Stimulated activated CD4-positive, alpha-beta T cell treated with anti-CD3 and anti-CD28 coated beads, Interleukin-4, amount 100 ng/mL, for 4 hours (primary cell): ENCODE data around the gene KRT33A.
"Not testable (repeated sequence)": the region's sequence is repeated elsewhere in the genome, so short reads cannot be mapped to it uniquely, and the experiment has no call there.

Experiments used
- DNase-seq, 2 experiments: peaks; one replicate each; pipeline ENCODE4 v3.0.0-alpha.2; 2020

Gene KRT33A

DNA sequence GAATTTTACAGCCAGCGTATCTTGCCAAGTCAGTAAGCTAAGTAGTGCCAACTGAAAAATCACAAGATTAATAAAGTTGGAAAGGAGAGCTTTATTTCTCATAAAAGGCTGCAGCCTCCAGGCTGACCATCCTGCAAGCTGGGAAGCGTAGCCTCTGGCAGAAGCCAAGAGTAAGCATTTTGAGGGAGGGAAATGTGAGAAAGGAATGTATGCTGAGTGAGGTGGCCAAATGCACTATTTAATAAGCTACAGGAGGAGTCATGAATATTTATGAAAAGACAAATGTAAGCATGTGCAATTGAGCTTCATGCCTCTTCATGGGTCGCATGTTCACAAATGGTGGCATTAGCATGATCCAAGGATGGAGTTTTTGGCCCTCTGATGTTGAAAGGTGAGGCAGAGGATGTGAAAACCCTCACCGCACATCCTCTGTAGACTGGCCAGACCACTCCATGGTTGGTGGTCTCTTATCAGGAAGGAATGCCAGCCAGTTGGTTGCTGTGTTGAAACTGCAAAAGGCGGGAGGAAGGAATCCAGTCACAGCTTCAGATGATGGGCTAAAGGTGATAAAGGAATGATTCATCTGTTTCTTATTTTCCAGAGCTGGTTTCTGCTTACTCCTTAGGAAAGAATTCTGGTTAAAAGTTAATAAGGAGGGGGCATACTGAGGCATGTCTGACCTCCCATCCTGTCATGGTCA lies 9.8 kb upstream of the KRT33A start:
- DNase-seq, result no peak

DNA sequence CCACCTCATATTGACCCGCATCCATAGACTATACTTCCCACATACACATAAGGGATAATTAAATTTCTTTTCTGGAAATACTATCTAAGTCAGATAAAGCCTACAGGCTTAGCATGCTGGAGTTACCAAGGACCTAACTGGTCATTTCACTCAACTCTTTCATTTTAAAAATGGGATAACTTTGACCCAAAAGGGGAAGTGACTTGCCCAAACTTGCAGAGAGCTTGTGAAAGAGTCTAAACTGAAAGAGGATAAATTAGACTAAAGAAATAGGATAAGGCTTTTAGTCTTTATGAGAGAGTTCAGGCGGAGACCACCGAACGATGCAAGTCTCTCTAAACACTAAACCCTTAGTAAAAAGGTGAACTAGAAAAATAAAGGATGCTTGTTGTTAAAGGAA lies 3.9 kb upstream of the KRT33A start:
- DNase-seq, result no peak

DNA sequence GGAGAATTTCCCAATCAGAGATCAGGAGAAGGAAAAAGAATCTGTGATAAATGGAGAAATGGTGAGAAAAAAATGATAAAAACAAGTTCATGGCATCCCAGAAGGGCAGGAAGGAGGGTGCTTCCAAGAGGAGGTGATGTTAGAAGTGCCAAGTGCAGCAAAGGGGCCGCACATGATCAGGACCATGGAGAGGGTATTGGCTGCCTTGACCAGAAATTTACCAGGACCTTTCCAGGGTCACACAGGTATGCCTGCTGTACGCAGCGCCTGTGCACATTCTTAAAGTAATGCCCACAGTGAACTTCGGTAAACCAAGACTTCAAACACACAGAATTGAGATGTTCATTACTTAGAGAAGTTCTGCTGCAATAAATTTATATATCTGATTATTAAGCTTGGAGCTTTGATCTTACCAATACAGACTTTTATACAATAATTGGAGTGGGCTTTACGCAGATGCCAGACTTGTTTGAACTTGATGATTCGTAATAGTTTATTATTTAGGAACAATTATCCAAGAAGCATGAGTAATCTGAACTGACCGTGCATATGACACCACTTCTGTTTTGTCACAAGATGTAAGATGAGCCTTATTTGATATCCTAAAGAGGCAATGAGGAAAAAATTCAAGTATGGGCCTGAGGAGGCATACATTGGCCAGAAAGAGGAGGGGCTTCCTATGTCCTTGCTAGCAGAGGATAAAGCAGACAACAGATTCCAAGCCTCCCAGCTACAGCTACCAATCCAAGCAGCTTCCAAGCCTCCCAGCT lies 2.2 kb upstream of the KRT33A start:
- no peak for DNase-seq

DNA sequence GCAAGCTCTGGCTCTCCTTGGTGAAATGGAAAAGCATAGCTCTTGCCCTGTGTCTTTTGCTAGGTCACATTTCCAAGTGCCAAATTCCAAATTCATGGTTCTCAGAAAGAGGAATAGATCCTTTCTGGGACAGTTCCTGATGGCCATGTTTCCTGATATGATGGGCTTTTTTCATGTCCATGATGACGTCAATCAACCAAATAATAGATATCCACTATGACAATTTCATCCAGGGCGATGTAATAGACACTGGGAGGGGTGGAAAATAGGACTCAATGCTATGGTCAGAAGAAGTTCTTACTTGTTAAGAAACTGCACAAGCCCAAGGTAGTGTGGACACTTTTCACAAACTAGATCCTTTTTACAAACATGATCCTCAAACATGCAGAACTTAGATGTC lies 549 bp upstream of the KRT33A start:
- DNase-seq, result no peak

DNA sequence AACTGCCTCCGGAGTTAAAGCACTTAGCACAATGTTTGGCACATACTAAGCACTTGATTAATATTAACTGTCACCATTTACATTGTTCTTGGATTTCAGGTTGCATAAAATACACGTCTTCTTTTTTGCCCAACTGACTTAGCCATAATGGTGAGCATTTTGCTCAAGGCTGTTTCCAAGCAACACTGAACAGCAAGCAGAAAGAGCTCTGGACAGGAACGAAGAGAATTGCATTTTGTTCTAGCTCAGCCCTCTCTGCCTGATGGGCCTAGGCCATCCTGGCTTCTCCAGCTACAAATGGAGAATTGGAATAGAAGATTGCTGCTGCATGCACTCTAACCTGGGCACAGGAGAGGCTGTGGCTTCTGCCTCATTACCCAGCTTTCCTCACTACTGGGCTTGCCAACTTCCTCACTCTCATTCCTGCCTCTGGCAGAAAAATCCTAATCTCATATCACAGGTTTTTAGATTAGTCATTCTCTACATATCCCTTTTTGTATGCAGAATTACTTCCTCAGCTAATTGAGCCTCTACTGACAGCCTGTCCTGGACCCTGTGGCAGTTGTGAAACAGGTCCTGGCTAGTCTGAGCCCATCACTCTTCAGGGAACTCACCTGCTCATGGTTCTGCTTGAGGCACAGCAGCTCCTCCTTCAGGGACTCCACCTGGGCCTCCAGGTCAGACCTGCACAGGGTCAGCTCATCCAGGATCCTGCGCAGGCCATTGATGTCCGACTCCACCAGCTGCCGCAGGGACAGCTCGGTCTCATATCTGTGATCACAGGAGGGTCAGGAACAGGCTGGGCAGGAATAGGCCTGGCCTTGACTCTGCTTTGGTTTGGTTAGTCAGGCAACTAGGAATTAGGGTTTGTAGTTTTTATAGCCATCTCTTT lies 2.5 kb downstream of the KRT33A start:
- no peak for DNase-seq

DNA sequence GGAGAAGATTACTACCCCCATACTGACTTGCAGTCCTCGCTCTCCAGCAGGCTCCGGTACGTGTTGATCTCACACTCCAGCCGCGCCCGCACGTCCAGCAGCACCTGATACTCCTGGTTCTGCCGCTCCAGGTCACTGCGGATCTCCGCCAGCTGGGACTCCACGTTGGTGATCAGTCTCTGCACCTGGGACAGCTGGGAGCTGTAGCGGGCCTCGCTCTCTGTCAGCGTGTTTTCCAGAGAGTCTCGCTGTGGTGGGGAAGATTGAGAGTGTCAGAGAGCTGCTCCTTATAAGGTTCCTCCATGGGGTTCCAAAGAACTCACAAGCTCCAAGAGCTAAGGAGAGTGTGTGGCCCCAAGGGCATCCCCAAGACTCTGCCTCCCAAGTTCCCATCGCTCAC lies 4.2 kb downstream of the KRT33A start:
- not testable (repeated sequence) for DNase-seq

DNA sequence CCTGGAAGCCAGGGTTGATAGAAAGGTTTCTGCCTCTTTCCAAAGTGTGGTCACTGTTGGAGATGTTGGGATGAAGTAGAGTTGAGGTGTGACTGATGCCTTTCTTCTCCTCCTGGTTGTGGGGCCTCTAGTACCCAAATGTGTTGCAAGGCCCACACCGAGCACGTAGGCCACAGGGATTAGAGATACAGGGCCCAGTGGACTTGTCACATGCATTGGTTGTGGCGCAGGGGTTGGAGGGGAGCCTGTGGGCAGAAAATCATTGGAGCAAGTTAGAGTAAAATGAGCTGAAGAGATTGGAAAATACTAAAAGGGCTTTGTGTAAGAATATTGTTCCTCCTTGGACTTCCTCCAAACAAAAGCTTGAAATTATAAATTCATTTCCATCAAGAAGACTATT lies 4.6 kb downstream of the KRT33A start:
- DNase-seq, result no peak

DNA sequence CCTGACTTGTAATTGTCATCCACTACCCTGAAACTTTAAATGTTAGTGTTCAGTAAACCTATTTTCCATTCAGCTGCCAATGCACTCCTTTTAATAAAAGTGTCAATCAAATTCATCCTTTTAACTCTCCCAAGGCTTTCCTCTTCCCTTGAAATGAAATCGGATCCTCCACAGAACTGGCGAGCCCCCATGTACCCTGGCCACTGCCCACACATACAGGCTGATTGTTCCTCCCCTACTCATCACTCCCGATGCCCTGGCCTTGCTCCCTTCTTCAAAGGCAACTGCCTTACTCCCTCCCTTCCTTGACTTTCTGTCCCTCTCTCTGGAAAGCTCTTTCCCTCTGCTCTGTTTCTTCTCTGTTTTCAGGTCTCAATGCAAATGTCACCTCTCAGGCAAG lies 7.6 kb downstream of the KRT33A start:
- DNase-seq, result no peak

DNA sequence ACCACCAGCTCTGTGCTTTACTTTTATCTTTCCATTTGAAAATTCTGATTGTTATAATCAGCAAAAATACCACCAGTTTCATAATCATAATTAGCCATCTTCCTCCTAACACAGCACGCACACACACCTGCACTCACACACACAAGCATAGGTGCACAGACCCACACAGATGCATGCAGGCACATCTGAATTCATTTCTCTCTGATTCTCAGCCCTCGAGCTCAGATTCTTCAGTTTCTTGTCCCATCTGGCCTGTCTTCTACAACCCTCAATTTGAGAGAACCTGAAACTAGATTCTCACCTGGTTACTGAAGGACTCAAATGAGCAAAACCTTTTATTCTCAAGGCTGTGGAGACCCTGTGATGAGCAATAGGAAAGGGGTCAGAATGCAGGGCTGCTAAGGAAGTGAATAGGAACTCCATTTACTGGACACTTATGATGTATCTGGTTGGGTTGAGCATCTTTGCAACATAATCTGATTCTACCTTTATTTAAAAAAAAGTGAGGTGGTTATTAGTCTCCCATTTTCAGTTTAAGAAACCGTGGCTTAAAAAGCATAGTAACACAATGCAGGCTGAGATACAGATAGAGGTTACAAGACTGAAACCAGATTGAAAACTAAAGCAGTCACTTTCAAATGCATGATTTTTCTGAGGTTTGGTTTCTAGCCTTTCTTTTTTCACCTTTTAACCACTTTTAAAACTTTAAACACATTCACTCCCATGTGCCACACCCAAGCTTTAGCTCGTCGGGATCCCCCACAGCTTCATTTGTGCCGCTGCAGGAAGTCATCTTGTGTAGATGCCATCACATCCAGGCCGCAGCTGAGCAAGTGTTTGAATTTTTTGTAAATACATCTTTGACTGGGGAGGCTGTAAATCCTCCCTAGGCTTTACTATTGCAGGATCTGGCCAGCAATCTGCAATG lies 9.4 kb downstream of the KRT33A start:
- DNase-seq, result peak in 1 of 2 experiments; percentile 27

DNA sequence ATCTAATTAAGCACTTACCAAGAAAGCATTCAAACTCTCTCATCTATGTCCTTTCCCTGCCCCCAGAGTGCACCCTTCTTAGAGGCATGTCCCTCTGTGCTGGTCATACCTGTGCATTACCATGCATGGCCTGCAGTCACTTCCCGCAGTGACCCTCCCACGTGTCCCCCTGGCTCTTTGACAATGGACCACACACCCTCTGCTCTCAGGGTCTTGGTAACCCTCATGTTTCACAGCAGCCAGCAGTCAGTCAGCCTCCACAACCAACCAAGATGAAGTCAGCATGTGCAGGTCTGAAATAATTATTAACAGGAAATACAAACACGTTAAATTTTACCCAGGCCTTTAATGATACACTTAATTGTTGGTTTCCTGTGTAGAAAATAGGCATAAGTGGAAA lies 10.1 kb downstream of the KRT33A start:
- DNase-seq, result no peak

DNA sequence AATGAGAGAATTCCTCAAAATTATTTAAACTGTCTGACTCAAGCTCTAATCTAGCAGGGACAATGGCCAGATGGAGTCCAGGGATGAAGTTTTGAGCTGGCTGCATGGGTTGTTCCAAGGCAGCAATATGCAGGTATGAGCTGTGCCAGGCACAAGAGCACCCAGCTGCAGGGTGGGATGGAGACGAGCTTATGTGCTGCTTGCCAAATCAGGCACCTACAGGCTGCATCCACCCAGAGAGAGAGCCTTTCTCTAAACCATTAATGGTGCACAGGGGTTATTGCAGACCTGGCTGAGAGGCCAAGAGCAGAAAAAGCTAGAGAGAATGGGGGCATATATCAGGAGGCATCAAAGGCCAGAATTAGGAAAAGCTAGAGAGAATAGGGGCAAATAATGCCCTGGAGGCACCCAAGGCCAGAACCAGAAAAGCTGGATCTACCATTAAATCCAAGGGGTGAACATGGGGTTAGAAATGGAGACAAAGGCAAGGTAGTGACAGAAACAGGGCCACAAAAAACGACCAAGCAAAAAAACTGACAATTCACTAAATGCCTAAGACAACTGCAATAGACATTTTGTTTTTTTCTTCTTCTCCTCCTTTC lies 11.0 kb downstream of the KRT33A start:
- DNase-seq, result no peak

DNA sequence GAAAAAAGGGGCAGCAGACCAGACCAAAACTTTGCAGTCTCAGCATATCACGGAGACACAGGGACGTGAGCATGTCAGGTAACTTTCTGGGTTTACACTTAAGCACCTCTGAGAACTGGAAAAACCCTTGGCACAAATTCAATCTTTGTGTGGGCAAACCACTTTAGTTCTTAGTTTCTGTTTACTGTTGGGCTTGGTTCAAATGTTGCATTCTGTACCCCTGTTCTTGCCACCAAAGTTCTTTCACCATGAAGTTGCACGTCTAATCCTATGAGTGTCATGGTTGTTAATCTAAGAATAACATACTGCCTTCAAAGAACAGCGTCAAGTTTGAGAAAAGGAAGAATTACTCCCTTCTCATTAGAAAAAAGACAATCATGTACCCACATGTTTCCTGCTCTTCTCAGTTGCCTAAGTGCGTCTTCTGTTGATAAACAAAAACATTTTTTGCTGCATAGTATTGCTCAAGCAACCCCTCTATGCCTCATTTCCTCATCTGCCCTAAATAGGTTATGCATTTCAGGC lies 11.6 kb downstream of the KRT33A start:
- DNase-seq, result peak in 1 of 2 experiments; percentile 35

DNA sequence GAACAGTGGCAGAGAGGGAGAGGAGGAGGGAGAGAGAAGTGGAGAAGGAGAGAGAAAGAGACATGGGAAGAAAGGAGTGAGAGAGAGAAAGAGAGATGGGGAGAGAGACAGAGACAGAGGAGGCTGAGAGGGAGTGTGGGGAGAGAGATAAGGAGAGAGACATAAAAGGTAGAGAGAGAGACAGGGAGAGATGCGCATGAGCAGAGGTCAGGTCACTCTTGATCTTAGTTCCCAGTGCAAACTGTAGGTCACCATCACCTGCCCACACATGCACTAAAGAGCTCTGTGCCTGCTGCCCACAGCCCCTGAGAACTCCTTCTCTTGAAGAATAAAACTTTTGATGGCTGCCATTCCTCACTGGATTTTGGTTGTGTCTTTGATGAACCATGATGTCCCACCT lies 14.9 kb downstream of the KRT33A start:
- DNase-seq, result no peak

DNA sequence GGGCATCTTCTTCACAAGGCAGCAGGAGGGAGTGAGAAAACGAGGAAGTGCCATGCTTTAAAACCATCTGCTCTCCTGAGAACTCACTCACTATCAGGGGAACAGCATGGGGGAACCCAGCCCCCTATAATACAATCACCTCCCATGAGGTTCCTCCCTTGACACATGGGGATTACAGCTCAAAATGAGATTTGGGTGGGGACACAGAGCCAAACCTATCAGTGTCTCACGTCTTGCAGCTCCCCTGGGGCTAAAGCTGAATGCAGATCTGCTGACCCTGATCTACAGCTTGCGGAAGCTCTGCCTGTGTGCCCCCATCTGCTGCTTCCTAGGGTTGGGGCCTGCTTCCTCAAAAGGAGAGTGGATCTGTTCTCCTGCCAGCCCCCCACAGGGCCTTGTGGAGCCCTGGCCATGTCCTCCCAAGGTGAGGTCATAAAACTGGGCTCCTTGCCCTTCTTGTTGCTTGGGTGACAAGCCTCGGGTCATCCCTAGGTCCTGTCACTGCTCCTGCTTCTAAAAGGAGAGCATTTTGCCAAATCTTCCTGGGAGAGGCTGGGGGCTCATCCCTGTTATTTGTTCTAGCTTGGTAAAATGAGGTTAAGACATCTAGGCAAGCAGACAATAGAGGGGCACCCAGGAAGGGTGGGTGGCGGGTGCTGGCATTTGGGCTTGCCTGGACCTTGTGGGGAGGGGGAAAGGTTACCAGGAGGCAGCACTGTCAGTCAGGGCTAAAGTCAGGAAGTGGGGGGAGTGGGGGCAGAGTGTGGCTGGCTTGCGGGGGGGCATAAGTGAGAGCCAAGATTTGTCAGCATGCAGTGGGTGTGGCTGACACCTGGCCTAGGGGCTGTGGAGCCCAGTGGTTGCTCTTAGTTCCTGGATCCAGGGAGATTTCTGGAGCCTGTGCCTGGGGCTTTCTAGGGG lies 16.0 kb downstream of the KRT33A start:
- no peak for DNase-seq

DNA sequence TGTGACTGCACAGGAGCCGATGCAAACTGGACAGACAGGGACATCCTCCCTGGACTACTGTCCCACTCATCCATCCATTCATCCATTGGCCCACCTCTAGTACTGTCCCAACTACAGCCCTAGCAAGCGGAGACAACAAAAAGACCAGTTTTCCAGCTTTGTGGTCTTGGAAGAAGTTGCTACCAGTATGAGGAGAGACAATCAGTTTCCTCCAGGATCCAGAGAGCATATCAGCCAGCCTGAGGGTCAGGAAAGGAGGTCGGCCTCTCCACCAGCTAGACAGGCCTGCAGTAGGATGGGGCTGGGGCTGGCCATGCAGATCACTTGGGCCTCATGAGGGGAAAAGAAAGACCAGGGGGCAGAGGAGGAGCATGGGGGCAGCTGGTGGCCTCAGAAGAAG lies 16.8 kb downstream of the KRT33A start:
- no peak for DNase-seq

DNA sequence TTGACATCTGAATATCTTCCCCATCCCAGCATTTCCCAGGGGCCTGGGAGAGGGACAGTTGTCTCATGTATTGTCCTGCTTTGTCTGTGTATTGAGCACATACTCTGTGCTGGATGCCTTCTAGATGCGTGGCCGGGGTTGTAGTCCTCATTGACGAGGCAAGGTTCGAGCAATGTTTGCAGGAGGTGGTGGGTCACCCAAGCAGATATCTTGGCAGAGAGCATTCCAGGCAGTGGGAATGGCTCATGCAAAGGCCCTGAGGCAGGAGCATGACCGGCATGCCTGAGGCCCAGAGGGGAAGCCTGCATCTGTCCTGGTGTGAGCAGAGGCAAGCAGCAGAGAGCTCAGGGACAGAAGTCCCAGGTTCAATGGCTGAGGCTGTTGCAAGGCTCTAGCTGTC lies 17.5 kb downstream of the KRT33A start:
- no peak for DNase-seq

DNA sequence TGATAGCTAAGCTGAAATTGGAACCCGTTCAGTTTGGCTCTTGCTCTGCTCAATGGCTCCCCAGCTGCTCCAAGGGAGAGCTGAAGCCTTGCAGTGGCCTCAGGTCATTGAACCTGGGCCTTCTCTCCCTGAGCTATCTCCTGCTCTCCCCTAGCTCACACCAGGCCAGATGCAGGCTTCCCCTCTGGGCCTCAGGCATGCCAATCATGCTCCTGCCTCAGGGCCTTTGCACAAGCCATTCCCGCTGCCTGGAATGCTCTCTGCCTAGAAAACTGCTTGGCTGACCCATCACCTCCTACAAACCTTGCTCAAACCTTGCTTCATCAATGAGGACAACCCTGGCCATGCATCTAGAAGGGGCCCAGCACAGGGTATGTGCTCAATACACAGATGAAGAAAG lies 18.4 kb downstream of the KRT33A start:
- DNase-seq, result no peak

DNA sequence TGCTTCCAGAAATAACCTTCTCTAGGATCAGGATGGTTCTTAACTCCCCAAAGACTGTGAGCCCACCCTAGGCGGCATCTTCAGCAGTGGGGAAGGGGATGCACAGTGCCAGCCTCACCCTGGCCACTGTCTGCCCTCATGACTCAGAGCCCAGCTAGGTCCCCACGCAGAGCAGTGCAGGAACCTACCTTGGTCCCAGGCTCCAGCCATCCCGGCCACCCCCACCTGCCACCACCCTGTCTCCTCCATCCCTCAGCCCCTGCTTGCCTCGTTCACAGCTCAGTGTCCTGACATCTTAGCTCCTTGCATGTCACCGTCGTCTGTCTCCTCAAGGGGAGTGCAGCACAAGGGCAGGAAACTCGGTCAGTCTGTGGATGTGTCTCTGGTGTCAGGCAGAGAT lies 19.0 kb downstream of the KRT33A start:
- DNase-seq, result no peak

DNA sequence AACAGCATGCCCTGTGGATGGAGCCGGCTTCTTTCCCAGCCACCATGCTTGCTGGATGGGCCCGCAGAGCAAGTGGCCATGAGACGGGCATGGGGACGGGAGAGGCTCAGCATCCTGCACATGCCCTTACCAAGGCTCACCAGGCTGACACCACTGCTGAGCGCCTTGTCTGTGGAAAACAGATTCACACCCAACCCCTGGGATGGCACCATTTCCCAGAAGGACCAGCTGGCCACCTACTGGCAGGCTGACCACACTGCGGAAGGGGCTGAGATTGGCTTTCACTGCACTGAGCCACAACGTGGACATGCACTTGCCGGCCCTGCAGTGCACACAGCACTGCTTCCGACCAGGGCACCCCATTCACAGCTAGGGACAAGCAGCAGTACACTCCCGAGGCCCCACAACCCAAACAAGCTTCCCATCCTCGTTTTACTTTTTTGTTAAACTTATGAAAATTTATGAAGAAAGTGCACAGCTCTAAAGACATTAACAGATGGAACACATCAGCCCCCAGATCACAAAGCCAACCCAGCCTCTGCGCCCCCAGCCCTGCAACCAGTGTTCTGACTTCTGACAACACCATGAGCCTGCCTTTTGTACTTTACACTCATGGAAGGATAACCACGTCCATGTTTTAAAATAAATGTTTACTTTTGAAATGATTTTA lies 21.2 kb downstream of the KRT33A start:
- DNase-seq, result no peak

DNA sequence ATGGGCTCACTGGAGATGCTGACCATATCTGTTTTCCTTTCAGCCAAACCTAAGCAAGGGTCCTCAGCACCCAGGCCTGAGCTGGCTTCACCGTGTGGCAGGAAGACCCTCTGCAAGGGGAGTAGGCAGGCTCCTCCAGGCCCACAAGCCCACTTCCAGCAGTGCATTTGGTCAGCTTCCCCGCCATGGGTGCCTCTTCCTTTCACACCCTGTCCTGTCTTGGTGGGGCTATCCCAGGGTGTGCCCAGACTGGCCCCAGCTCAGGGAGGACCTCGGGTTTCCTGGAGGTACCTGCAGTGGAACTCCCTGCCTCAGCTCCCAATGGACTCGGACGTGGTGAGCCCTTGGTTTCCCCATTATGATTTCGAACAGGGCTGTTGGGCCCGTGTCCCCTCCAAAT lies 22.4 kb downstream of the KRT33A start:
- no peak for DNase-seq
